GM12891 (cell line): ENCODE measurements around the gene CLDN1.

Source experiments
- DNase-seq: peaks from one replicate; pipeline ENCODE4 v3.0.0; 2011; ENCODE audit warnings: low spot score; ENCODE audit not compliant: insufficient read length
- FAIRE-seq: peaks from 2 replicates; lab custom pipeline; 2011; peaks lifted over from hg19 to GRCh38; lab: Jason Lieb, UNC
- PAX5 ChIP-seq: IDR thresholded peaks from 2 replicates; pipeline ENCODE4 v1.6.1; 2011; ENCODE audit warnings: low read length, moderate library complexity, mild to moderate bottlenecking; ENCODE audit not compliant: insufficient read depth, severe bottlenecking
- POLR2A ChIP-seq: IDR thresholded peaks from 2 replicates; pipeline ENCODE4 v1.6.1; 2011; ENCODE audit warnings: low read depth, low read length, control low read depth
- POLR2AphosphoS5 ChIP-seq: IDR thresholded peaks from 2 replicates; pipeline ENCODE4 v1.6.1; 2011; ENCODE audit warnings: low read depth, low read length, control low read depth
- POU2F2 ChIP-seq: IDR thresholded peaks from 2 replicates; pipeline ENCODE4 v1.6.1; 2011; ENCODE audit warnings: low read depth, mild to moderate bottlenecking, control low read depth, low read length, moderate library complexity
- SPI1 ChIP-seq: IDR thresholded peaks from 2 replicates; pipeline ENCODE4 v1.6.1; 2011; ENCODE audit warnings: low read depth, low read length, control low read depth
- TAF1 ChIP-seq: IDR thresholded peaks from 2 replicates; pipeline ENCODE4 v1.6.1; 2011; ENCODE audit warnings: low read depth, low read length, control low read depth

Gene CLDN1

GRCh38 chr3:190299969-190300368 lies 22.3 kb downstream of the CLDN1 start:
- no peak for TF ChIP-seq POLR2AphosphoS5
- FAIRE-seq (no peak), DNase-seq (no peak)

DNA sequence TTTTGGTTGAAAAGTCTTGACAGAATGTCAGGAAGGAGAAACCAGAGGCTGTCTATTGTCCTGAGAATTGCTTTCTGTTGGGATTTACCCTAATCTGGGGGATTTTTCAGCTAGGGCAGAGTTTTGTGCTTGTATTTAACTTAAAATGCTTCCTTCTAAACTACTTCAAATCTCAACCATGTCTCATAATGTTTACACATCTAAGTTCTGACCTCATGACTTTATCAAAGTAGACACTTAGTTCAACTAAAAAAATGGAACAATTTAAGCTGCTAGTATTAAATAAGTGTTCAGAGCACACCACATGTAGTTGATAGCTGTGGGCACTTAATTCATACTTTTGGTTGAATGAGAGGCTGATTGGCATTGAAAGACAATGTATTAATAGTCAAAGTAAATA lies 28.2 kb downstream of the CLDN1 start:
- TF ChIP-seq TAF1 = no peak
- TF ChIP-seq PAX5 = no peak
- TF ChIP-seq SPI1 = no peak
- no peak for TF ChIP-seq POU2F2
- TF ChIP-seq POLR2A = no peak
- no peak for TF ChIP-seq POLR2AphosphoS5
- FAIRE-seq = no peak
- no peak for DNase-seq

GRCh38 chr3:190293621-190294020 lies 28.6 kb downstream of the CLDN1 start:
- no peak for FAIRE-seq
- DNase-seq = no peak
- no peak for TF ChIP-seq POLR2A
- no peak for TF ChIP-seq TAF1
- TF ChIP-seq POU2F2 = no peak
- no peak for TF ChIP-seq POLR2AphosphoS5
- no peak for TF ChIP-seq SPI1
- no peak for TF ChIP-seq PAX5

- DNase-seq = no peak
- TF ChIP-seq POLR2AphosphoS5 = no peak
- TF ChIP-seq PAX5 = no peak
- TF ChIP-seq SPI1 = no peak
- TF ChIP-seq TAF1 = no peak
- TF ChIP-seq POU2F2 = no peak
- TF ChIP-seq POLR2A = no peak
Measured at GRCh38 chr3:190291994-190292584, 30.2 kb downstream of the CLDN1 start.

DNA sequence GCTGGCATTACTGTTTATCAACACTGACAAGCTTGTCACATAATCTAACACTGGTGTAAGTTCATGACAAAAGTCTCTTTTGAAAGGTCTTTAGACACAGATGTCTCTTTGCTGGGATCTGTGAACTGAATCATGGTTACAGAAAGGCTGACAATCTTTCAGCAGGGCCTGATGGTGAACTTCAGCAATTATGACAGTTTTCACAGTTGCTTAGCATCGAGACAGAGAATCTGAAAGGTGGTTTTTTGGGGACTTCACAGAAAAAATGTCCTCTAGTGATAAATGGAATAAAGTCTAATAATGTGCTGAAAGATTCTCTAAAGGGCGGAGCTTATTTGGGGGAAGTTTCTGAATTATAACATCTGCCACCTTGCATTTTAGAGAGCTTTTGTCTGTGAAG lies 32.3 kb downstream of the CLDN1 start:
- DNase-seq (no peak), FAIRE-seq (no peak)
- TF ChIP-seq TAF1 (no peak), POLR2A (no peak), PAX5 (no peak), POU2F2 (no peak), SPI1 (no peak), POLR2AphosphoS5 (no peak)

More at GRCh38 chr3:190291994-190292584, 30.2 kb downstream of the CLDN1 start:
- FAIRE-seq = no peak

DNA sequence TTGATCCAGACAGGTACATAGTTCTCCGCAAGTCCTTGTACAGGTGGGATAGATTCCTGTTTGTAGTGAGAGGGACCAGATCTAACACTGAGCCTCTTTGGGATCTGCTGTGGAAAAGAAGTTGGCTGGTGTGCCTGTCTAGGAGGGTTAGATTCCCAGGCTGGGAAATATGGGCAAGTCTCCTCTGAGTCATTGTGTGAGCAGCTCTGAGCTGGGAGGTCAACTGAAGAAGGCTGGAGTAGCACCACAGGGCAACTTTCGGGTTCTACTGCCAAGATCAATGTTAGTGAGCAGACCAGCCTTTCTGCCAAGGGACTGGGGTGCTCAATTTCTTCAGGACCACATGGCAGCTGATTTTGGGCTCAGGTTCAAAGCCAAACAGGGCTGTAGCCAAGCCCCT lies 33.4 kb downstream of the CLDN1 start:
- DNase-seq (no peak), FAIRE-seq (no peak)
- TF ChIP-seq SPI1 (no peak), POU2F2 (no peak), PAX5 (no peak), TAF1 (no peak), POLR2AphosphoS5 (no peak), POLR2A (no peak)

GRCh38 chr3:190286014-190286413 lies 36.2 kb downstream of the CLDN1 start:
- DNase-seq (no peak), FAIRE-seq (no peak)
- no peak for TF ChIP-seq PAX5
- TF ChIP-seq POLR2AphosphoS5 = no peak
- no peak for TF ChIP-seq POU2F2
- no peak for TF ChIP-seq SPI1
- TF ChIP-seq POLR2A = no peak
- no peak for TF ChIP-seq TAF1

DNA sequence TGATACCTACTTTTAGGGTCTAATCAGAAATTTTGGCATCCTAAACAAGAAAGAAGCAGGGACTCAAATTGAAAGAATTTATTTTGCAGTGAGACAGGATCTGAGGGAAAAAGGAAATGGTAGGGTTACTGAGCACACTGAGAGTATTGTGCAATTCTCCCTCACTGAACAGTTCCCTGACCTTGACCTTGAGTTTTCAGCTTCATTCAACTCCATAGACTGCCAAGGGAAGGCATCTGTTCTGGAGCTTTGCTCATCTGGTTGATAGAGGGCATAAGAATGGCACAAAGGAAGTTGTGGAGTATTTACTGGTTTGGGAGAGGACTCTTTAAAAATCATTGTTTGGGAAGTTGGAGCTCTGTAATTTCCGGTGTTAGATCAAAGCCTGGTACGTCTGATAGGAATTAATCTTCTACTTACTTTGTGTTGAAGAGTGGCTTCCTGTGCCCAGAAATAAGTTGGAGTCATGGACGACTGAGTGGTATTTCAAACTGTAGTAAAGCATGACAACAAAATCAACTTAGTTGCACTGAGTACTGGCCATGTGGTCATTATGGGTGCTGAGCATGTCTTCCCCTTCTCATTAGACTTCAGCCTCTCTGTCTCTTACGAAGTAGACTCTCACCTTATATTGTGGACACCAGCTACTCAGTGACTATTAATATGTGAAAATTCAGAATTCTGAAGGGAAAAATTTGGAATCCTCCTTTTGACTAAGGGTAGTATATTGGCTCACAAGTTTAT lies 40.8 kb downstream of the CLDN1 start:
- no peak for DNase-seq
- TF ChIP-seq POLR2AphosphoS5 (no peak), TAF1 (no peak), POLR2A (no peak), POU2F2 (no peak), SPI1 (no peak), PAX5 (no peak)
- no peak for FAIRE-seq

GRCh38 chr3:190279690-190280089 lies 42.6 kb downstream of the CLDN1 start:
- FAIRE-seq (no peak), DNase-seq (no peak)
- TF ChIP-seq POLR2AphosphoS5 (no peak), SPI1 (no peak), PAX5 (no peak), POU2F2 (no peak), TAF1 (no peak), POLR2A (no peak)
